ENCODE data around the gene GGPS1.

The GGPS1 gene

GRCh38 chr1:235325854-235326253, 2.5 kb upstream of the GGPS1 start:
- peak overlapping the region; percentile 96 for H3K9ac ChIP-seq (ENCODE audit: low read depth, low read length)
- peaks cover 50% of the 10 kb centered on the region for H4K20me1 ChIP-seq (ENCODE audit: insufficient read depth, low read length)
- no peak for TF ChIP-seq EZH2 (IDR thresholded peaks at IDR 0.05; ENCODE audit: borderline replicate concordance, low read depth, low read length, severe bottlenecking)
- no peak for TF ChIP-seq CTCF (IDR thresholded peaks at IDR 0.05; ENCODE audit: borderline replicate concordance, extremely low read depth, low read length, poor library complexity, severe bottlenecking)
- no peaks in the 10 kb centered on the region for H3K9me3 ChIP-seq (ENCODE audit: insufficient read depth, low read length, severe bottlenecking)
- H3K36me3 ChIP-seq (ENCODE audit: insufficient read depth, low read length): peaks cover 52% of the 10 kb centered on the region
- peaks cover 59% of the 10 kb centered on the region for H3K4me1 ChIP-seq (ENCODE audit: insufficient read depth, low read length)
- H3K79me2 ChIP-seq (ENCODE audit: insufficient read depth, low read length): peaks cover 92% of the 10 kb centered on the region
- no peaks in the 10 kb centered on the region for H3K27me3 ChIP-seq (ENCODE audit: insufficient read depth, low read length, poor library complexity)
- no peak for DNase-seq
- peak overlapping the region; percentile 64; the same call in 1 of the 2 replicates for H3K27ac ChIP-seq (ENCODE audit: low read length)
- ATAC-seq (ENCODE audit: insufficient read depth, low read depth): no peak
- no peak overlapping the region for H2AFZ ChIP-seq (ENCODE audit: low read depth, low read length)
- H3K4me2 ChIP-seq (ENCODE audit: insufficient read depth, low read length): peak overlapping the region; percentile 81
- peak overlapping the region; percentile 40 to 68; a peak in 3 of 4 replicates for H3K4me3 ChIP-seq (ENCODE audit: low read depth in 1 of 2, low read length in 2 of 2)

GRCh38 chr1:235326719-235327558, 1.4 kb upstream of the GGPS1 start:
- DNase-seq (peak; percentile 48), ATAC-seq (ENCODE audit: insufficient read depth, low read depth) (0 out of 3 replicates have a peak, but pooled peaks have one; percentile 0)
- peak overlapping the region; percentile 40 to 68 for H3K4me3 ChIP-seq (ENCODE audit: low read depth in 1 of 2, low read length in 2 of 2)
- peaks cover 55% of the 10 kb centered on the region for H4K20me1 ChIP-seq (ENCODE audit: insufficient read depth, low read length)
- H3K27me3 ChIP-seq (ENCODE audit: insufficient read depth, low read length, poor library complexity): no peaks in the 10 kb centered on the region
- peaks cover 51% of the 10 kb centered on the region for H3K36me3 ChIP-seq (ENCODE audit: insufficient read depth, low read length)
- no peaks in the 10 kb centered on the region for H3K9me3 ChIP-seq (ENCODE audit: insufficient read depth, low read length, severe bottlenecking)
- peak overlapping the region; percentile 75 for H2AFZ ChIP-seq (ENCODE audit: low read depth, low read length)
- H3K27ac ChIP-seq (ENCODE audit: low read length): peak overlapping the region; percentile 90
- H3K9ac ChIP-seq (ENCODE audit: low read depth, low read length): peak overlapping the region; percentile 96
- H3K4me2 ChIP-seq (ENCODE audit: insufficient read depth, low read length): peak overlapping the region; percentile 81
- peaks cover 67% of the 10 kb centered on the region for H3K4me1 ChIP-seq (ENCODE audit: insufficient read depth, low read length)
- peaks cover 92% of the 10 kb centered on the region for H3K79me2 ChIP-seq (ENCODE audit: insufficient read depth, low read length)
- TF ChIP-seq CTCF (IDR thresholded peaks at IDR 0.05; ENCODE audit: borderline replicate concordance, extremely low read depth, low read length, poor library complexity, severe bottlenecking): no peak
- TF ChIP-seq EZH2 (IDR thresholded peaks at IDR 0.05; ENCODE audit: borderline replicate concordance, low read depth, low read length, severe bottlenecking): no peak

GRCh38 chr1:235327559-235328270, 655 bp upstream of the GGPS1 start, which contains the start of gene ARID4B:
ARID4B (minus strand) TSS chr1:235328179; CDS start chr1:235326919, 1,260 bp downstream.
- no peak for TF ChIP-seq CTCF (IDR thresholded peaks at IDR 0.05; ENCODE audit: borderline replicate concordance, extremely low read depth, low read length, poor library complexity, severe bottlenecking)
- peak; percentile 4; the same call in 1 of the 3 replicates for ATAC-seq (ENCODE audit: insufficient read depth, low read depth)
- no peaks in the 10 kb centered on the region for H3K9me3 ChIP-seq (ENCODE audit: insufficient read depth, low read length, severe bottlenecking)
- H3K79me2 ChIP-seq (ENCODE audit: insufficient read depth, low read length): peaks cover 92% of the 10 kb centered on the region
- DNase-seq: no peak
- peak within 1 kb of the TSS; percentile 83 for H2AFZ ChIP-seq (ENCODE audit: low read depth, low read length)
- peak within 1 kb of the TSS; percentile 81 for H3K4me3 ChIP-seq (ENCODE audit: low read depth in 1 of 2, low read length in 2 of 2)
- no peaks in the 10 kb centered on the region for H3K27me3 ChIP-seq (ENCODE audit: insufficient read depth, low read length, poor library complexity)
- H3K27ac ChIP-seq (ENCODE audit: low read length): peak within 1 kb of the TSS; percentile 97
- peaks cover 67% of the 10 kb centered on the region for H3K4me1 ChIP-seq (ENCODE audit: insufficient read depth, low read length)
- H3K36me3 ChIP-seq (ENCODE audit: insufficient read depth, low read length): peaks cover 46% of the 10 kb centered on the region
- peak within 1 kb of the TSS; percentile 83 for H3K4me2 ChIP-seq (ENCODE audit: insufficient read depth, low read length)
- H4K20me1 ChIP-seq (ENCODE audit: insufficient read depth, low read length): peaks cover 52% of the 10 kb centered on the region
- H3K9ac ChIP-seq (ENCODE audit: low read depth, low read length): peak within 1 kb of the TSS; percentile 96
